Right renal pelvis (tissue), 4 donors: ENCODE data around the gene CTNNBL1. TPM values are rescaled to one million over a fixed set of nuclear protein-coding genes. Genes with fewer than 3 reads are reported as not detected.

Source experiments
- DNase-seq, 4 donors: peaks; one replicate each; pipeline ENCODE4 v3.0.0-alpha.2; 2013; ENCODE audit warnings: low read depth in 4 of 4, low spot score in 3 of 4, missing footprints in 1 of 4
- polyA plus RNA-seq, 4 donors: library from polyadenylated mRNA; unstranded; fragments of 120-200 nt; gene quantifications; one replicate each; pipeline ENCODE4 v1.2.1, GENCODE V29; 2013; ENCODE audit not compliant: insufficient read length in 4 of 4

Gene CTNNBL1
- polyA plus RNA-seq, 4 donors = 45.6 to 53.7 (median 50.5) TPM

DNA sequence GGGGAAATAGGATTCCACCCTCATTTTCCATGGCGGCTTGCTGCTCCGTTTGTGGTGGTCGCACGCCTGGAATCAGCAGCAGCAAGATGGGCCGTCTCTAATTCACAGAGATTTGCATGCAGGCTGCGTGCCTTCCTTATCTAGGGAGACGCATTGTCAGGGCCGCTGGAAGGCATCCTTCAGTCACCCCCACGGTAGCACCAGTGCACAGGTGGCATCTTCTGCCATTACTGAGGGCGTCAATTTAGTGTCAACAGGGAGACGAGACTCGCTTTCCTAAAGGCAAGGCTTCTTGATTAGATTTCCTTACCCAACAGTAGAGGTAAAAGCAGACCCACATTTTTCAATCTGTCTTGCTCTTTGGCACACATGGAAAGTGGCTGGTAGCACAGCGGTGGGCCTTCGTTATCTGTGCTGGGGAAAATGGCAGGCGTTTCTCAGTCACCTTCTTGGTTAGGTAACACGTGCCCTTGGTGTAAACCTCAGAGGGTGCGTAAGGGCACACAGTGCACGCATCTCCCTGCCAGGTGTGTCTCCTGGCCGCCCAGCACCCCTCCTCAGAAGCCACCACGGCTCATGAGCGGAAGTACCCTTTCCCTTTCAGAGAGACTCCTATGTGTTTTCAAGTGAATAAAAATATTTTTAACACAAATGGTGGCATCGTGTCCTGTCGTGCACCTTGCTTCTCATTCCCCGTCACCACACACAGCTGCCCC lies 181.8 kb downstream of the CTNNBL1 start:
- no peak for DNase-seq

DNA sequence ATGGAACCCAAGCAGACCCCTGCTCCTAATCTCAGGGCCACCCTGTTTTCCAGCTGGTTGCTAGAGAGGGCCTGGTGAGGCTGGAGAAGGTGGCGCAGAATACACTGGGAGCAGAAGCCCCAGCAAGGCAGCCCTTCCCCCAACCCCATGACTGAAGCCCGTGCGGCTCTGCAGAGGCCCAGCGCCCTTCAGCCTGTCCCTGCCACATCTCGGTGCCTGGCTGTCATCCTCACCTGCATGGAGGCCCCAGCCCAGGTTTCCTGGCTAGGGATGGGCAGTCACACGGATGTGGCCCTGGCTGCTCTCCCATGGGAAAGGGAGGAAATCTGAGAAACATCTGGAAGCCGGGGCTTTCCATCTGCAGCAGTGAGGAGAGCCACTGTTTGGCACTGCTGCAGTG lies 183.0 kb downstream of the CTNNBL1 start:
- no peak for DNase-seq

GRCh38 chr20:37877832-37878772 lies 184.3 kb downstream of the CTNNBL1 start:
- DNase-seq = no peak

DNA sequence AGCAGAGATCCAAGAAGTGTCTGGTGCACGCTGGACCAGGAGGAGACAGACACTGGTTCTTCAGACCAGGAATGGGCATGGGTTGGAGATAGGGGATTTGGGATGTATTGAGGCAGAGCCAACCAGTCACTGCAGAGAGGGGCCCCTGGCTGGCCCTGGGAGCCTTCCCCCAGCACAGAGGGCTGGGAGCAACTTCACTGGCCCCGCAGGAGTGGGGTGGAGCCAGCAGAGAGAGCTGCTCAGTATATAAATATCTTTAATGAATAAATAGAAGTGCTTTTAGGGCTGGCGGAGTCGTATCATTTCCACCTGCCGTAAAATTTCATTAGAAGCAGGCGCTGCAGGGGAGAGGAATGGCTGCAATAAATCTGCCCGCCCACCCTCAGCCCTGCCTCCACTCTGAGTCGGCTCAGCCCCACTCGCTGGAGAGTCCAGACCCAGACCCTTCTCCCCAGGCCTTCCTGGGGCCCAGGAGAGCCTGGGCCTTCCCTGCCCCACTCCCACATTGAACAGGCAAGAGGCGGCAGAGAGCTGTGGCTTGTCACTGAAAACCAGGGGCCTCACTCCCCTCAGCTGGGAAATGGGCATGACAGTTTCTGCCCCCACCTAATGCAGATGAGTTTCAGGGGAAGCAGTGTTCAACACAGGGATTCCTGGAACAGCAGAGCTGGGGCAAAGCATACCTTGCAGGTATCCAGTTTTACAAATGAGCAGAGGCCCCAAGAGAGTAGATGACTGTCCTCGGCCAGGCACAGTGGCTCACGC lies 185.2 kb downstream of the CTNNBL1 start:
- DNase-seq = no peak

- no peak for DNase-seq
Observed at GRCh38 chr20:37879843-37880242, 186.0 kb downstream of the CTNNBL1 start.

DNA sequence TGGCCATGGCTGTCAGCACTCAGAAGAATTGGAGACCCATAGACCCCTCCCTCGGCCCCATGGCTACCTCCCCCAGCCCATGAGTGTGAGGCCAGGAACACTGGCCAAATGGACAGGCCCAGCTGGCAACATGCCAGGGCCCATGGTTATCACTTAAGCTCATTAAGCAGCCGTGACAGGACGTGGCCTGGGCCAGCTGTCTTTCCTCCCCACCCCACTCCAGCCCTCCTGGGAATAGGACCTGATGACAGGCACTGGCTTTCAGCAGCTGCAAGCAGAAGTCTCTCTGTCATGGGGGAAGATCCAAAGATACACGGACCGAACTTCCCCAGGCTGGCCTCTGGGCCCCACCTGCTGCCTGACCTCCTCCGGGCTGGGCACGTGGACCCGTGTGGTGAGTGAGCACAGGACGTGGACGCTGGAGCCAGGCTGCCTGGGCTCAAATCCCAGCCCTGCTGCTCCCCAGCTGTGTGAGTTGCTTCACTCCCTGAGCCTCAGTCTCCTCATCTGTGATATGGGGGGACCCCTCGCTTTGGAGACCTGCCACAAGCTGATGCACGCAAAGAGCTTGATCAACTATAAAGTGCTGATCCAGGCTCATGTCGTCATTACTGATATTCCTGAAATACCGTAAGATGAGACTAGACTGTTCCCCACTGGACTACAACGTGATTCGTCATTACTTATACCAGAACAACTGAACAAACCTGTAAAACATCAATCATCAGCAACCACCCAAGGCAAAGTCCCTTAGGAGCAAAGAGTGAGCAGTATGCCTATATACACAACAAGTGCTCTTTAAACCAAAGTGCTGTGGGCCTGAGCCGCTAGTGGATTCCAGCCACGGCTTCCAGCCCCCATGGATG lies 187.1 kb downstream of the CTNNBL1 start:
- no peak for DNase-seq

DNA sequence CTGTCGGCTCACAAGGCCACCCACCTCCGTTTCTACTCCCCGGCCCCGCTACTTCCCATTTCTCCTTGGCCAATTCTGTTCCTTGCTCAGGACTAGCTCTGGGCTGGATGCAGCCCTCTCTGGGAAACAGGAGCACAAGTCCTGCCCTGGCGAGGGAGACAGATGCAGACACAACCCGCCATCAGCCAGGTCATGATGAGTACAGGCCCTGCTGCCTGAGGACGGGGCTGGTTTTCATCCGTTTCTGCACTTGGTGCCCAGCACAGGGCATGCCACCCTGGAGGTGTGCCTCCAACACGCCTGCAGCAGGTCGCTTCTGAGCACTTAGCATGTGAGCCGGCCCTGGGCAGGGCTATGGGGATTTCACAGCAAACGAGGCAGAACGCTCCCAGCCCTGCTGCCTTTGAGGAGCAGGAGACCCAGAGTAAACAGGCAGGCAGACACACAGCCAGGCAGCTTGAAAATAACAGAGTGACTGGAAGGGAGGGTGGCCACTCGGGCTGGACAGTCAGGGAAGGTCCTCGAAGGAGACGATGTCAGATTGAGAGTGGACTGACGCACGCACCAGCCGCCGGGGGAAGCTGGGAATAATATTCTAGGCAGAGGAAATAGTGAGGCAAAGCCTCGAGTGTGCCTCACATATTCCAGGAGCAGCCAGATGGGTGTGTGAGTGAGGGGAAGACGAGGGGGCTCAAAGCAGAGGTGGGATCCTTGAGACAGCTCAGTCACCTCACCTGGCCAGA lies 187.9 kb downstream of the CTNNBL1 start:
- DNase-seq = no peak

GRCh38 chr20:37882961-37883712 lies 189.3 kb downstream of the CTNNBL1 start:
- no peak for DNase-seq

DNA sequence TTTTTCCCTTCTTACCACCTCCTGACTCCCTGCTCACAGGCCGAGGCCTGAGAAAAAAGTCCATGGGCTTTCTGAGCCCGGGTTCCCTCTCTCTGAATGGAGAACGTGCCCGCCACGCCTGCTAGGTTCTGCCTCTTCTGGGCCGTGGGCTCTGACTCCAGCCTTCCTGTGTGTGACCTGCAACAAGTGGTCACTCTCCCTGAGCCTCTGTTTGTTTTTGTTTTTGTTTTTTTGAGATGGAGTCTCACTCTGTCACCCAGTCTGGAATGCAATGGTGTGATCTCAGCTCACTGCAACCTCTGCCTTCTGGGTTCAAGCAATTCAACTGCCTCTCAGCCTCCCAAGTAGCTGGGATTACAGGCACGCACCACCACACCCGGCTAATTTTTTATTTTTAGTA lies 191.2 kb downstream of the CTNNBL1 start:
- DNase-seq = no peak

- DNase-seq = no peak
Observed at GRCh38 chr20:37885593-37886503, 192.0 kb downstream of the CTNNBL1 start.

DNA sequence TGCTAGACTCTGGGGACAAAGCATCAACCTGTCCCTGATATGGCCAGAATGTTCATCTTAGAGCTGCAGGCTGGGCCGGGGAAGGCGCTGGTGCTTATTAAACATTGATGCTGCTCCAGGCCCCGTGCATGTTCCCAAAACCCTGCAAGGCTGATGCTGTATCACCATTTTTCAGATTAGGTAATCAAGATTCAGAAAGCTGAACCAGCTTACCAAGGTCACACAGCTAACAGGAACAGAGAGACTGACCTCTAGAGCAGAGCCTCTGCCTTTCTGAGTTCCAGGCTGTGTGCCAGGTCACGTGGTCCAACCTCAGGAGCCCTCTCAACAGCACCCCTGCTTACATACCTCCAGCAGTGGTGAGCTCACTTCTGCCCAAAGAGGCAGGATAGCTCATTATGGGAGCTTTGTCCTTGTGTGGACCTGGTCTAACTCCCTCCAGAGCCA lies 193.0 kb downstream of the CTNNBL1 start:
- no peak for DNase-seq

GRCh38 chr20:37888641-37889040 lies 194.8 kb downstream of the CTNNBL1 start:
- no peak for DNase-seq

DNA sequence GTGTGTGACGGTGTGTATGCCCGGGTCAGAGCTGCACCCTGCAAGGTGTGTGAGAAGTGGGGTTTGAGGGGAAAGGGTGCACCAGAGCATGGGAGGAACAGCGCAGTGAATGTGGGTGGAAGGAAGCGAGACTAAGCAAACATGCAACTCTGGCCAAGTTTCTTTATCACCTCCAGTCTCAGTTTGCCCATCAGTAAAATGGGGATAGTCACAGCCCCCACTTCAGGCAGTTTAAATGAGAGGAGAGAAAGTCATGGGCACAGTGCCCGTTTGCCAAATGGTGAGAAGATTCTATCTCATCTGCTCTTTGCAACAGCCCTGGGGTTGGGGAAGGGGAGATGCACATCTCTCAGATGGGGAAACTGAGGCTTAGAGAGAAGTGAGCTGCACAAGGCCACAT lies 196.3 kb downstream of the CTNNBL1 start:
- no peak for DNase-seq

DNA sequence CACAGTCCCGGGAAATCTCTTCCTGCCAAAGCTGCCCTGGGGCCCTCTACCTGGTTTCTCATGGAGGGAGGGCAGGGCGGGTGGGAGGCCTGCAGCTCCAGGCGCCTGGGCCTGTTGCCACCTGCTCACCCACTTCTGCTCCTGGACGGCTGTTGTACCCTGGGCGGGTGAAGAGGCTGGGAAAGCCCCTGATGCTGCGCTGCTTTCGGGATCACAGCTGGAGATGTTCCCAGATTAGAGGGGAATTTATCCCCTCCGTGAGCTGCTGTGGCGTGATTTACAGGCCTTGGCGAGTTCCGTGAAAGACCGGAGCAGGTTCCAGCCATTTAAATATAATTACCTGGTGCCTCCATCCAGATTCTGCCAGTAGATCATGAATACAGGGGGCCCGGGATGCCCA lies 196.8 kb downstream of the CTNNBL1 start:
- no peak for DNase-seq

GRCh38 chr20:37892001-37892400 lies 198.2 kb downstream of the CTNNBL1 start:
- no peak for DNase-seq

- no peak for DNase-seq
Observed at GRCh38 chr20:37893566-37894241, 199.9 kb downstream of the CTNNBL1 start.

DNA sequence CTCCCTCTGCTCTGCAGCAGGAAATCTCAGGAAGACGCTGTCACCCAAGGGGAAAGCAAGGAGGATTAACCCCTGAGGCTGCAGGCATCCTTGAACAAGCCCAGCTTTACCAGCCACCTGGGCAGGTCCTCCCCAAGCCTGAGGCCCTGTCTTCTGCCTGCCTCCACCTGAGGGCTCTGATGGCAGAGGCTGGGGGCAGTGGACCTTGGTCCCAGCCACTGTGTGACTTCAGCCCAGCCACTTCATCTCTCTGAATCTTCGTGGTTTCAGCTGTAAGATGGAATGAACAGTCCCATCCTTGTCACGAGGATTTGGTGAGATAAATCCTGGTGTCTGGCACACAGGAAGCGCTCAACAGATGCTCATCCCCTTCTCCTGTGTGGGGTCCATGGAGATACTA lies 200.6 kb downstream of the CTNNBL1 start:
- DNase-seq = no peak
